ENCODE data around the gene TIE1. TPM values are rescaled to one million over a fixed set of nuclear protein-coding genes. Genes with fewer than 3 reads are reported as not detected.
A peak's percentile ranks its signal among the peaks of the same experiment; 100 is the strongest.

Gene TIE1
- total RNA-seq, 6 donors from 2014 or later, result 23.9 to 170 (median 51.4) TPM

- Histone ChIP-seq H3K4me3 (no peak overlapping the region), H3K27ac (peak overlapping the region; percentile 42 to 77 (median 52)), H3K9me3 (peaks cover 0 to 5% (median 2%) of the 10 kb centered on the region in 4 donors), H3K27me3 (no peaks in the 10 kb centered on the region), H3K36me3 (no peaks in the 10 kb centered on the region), H3K4me1 (peaks cover 3 to 16% (median 13%) of the 10 kb centered on the region in 4 donors)
- DNase-seq (peak in 1 of 2 donors; percentile 64), ATAC-seq (ENCODE audit: low FRiP score in 2 of 2) (peak; percentile 87 to 93)
- TF ChIP-seq EP300 (IDR thresholded peaks at IDR 0.05) (no peak), CTCF (IDR thresholded peaks at IDR 0.05) (no peak), POLR2AphosphoS5 (IDR thresholded peaks at IDR 0.05) (peak in 1 of 2 donors; percentile 60)
- WGBS, 2 donors, result 35 to 42% methylated on average over 6 of the region's 6 CpGs
These were observed 29.4 kb downstream of the TIE1 start for GRCh38 chr1:43329995-43330751.

DNA sequence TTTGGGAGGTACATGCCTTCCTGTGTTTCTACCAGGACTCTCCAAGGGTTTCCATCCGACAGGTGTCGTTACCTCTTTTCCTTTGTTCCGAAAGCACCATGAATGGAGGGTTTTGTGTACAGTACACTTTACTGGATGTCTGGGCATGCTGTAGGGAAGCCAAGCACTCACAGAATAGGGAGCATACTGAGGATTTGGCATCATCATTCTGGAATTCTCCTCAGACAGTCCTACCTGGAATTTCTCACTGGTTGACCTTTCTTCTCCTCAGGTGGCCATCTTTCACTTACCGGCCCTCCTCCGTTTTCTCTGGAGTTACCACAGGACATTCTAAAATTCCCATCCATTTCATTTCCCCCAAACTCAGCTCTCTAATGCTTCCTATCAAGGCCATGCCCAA, 30.9 kb downstream of the TIE1 start:
- no peaks in the 10 kb centered on the region for H3K27me3 ChIP-seq
- no peak for DNase-seq
- H3K9me3 ChIP-seq, result peaks cover 0 to 5% (median 0%) of the 10 kb centered on the region in 4 donors
- peaks cover 3 to 16% (median 13%) of the 10 kb centered on the region in 4 donors for H3K4me1 ChIP-seq
- WGBS, 2 donors, result 87 to 96% methylated on average over 5 of the region's 5 CpGs
- no peak overlapping the region for H3K4me3 ChIP-seq
- TF ChIP-seq EP300 (IDR thresholded peaks at IDR 0.05) (no peak), POLR2A (IDR thresholded peaks at IDR 0.05) (no peak), POLR2AphosphoS5 (IDR thresholded peaks at IDR 0.05) (no peak), CTCF (IDR thresholded peaks at IDR 0.05) (no peak)
- H3K27ac ChIP-seq, result no peak overlapping the region
- ATAC-seq (ENCODE audit: low FRiP score in 2 of 2), result no peak
- no peaks in the 10 kb centered on the region for H3K36me3 ChIP-seq

GRCh38 chr1:43334453-43335205, 33.8 kb downstream of the TIE1 start:
- ATAC-seq (ENCODE audit: low FRiP score in 2 of 2) (no peak), DNase-seq (no peak)
- H3K4me3 ChIP-seq, result no peak overlapping the region
- WGBS, 2 donors, result 73 to 76% methylated on average over 7 of the region's 7 CpGs
- H3K27ac ChIP-seq, result no peak overlapping the region
- H3K36me3 ChIP-seq, result no peaks in the 10 kb centered on the region
- H3K4me1 ChIP-seq, result peaks cover 3 to 14% (median 12%) of the 10 kb centered on the region in 4 donors
- no peaks in the 10 kb centered on the region for H3K27me3 ChIP-seq
- no peak for TF ChIP-seq EP300 (IDR thresholded peaks at IDR 0.05)
- no peak for TF ChIP-seq POLR2A (IDR thresholded peaks at IDR 0.05)
- no peak for TF ChIP-seq POLR2AphosphoS5 (IDR thresholded peaks at IDR 0.05)
- TF ChIP-seq CTCF (IDR thresholded peaks at IDR 0.05), result no peak
- H3K9me3 ChIP-seq, result no peaks in the 10 kb centered on the region

DNA sequence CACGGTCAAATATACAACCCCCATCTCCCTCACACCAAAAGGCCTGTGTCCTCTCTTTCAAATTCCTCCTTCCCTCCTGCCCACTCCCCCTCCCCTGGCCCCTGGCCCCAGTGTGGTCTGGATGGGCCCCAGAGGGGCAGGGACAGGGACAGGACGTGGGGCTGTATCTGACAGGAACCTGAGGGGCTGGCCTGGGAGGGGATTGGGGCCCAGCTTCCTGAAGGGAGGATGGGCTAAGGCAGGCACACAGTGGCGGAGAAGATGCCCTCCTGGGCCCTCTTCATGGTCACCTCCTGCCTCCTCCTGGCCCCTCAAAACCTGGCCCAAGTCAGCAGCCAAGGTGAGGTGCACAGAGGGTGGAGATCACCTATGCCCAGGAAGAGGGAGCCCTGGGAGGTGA, 36.8 kb downstream of the TIE1 start, which contains the start of gene MPL:
MPL (plus strand) TSS at position 231 of the 400 bp plus-strand sequence; CDS start at position 262, 31 bp downstream.
- H3K27me3 ChIP-seq, result no peaks in the 10 kb centered on the region
- no peaks in the 10 kb centered on the region for H3K9me3 ChIP-seq
- no peak for DNase-seq
- no peaks in the 10 kb centered on the region for H3K36me3 ChIP-seq
- no peak for ATAC-seq (ENCODE audit: low FRiP score in 2 of 2)
- no peak within 1 kb of the TSS for H3K4me3 ChIP-seq
- 70 to 80% methylated on average over 1 to 3 of the region's 3 CpGs for WGBS, 2 donors
- no peak within 1 kb of the TSS for H3K27ac ChIP-seq
- H3K4me1 ChIP-seq, result no peaks in the 10 kb centered on the region
- TF ChIP-seq CTCF (IDR thresholded peaks at IDR 0.05) (no peak), EP300 (IDR thresholded peaks at IDR 0.05) (no peak), POLR2AphosphoS5 (IDR thresholded peaks at IDR 0.05) (no peak), POLR2A (IDR thresholded peaks at IDR 0.05) (no peak)

Data from upper lobe of left lung (tissue), 6 donors.